Peyer's patch (tissue), 4 donors: ENCODE data around the gene LRP3. TPM values are rescaled to one million over a fixed set of nuclear protein-coding genes. Genes with fewer than 3 reads are reported as not detected.

Source experiments
- DNase-seq, 3 donors: peaks; one replicate each; pipeline ENCODE4 v3.0.0-alpha.2; 2017 to 2019
- H3K27ac ChIP-seq, 4 donors: fragments of 200-600 bp; sonication (generic); one replicate each; pipeline ENCODE4 v1.5.1; 2016 to 2019
- H3K27me3 ChIP-seq, 2 donors: fragments of 200-600 bp; sonication (generic); one replicate each; pipeline ENCODE4 v1.5.1; 2019
- H3K36me3 ChIP-seq, 3 donors: fragments of 200-600 bp; sonication (generic); one replicate each; pipeline ENCODE4 v1.5.1; 2016 to 2019
- H3K4me1 ChIP-seq, 4 donors: fragments of 200-600 bp; sonication (generic); one replicate each; pipeline ENCODE4 v1.5.1; 2016 to 2019
- H3K4me3 ChIP-seq, 4 donors: fragments of 200-600 bp; sonication (generic); 1 replicate in 3 of 4; 2 replicates in 1 of 4; pipeline ENCODE4 v1.5.1; 2016 to 2019; ENCODE audit warnings: mild to moderate bottlenecking in 1 of 4
- H3K9me3 ChIP-seq, 4 donors: fragments of 200-600 bp; sonication (generic); one replicate each; pipeline ENCODE4 v1.5.1; 2016 to 2019; ENCODE audit warnings: mild to moderate bottlenecking in 1 of 4
- CTCF ChIP-seq, 6 experiments: fragments of 450-650 bp in 4 of 6; fragments of 200-600 bp in 2 of 6; sonication (generic) in 1 of 6; IDR thresholded peaks; one replicate each; pipeline ENCODE4 v1.5.1; 2017 to 2019; ENCODE audit warnings: antibody characterized with exemption in 6 of 6, mild to moderate bottlenecking in 3 of 6, moderate library complexity in 1 of 6
- POLR2A ChIP-seq, 2 donors: fragments of 450-650 bp; IDR thresholded peaks; one replicate each; pipeline ENCODE4 v1.5.1; 2017; ENCODE audit warnings: antibody characterized with exemption in 2 of 2, mild to moderate bottlenecking in 2 of 2, moderate library complexity in 2 of 2
- total RNA-seq, 4 donors: library from RNA; depleted of rRNA; stranded (reverse); fragments of >200 nt; gene quantifications; one replicate each; pipeline ENCODE4 v1.1.0, GENCODE V29; 2016

The LRP3 gene
- total RNA-seq, 4 donors from 2014 or later: 6.7 to 25.6 (median 7.8) TPM

- Histone ChIP-seq H3K27me3 (no peaks in the 10 kb centered on the region), H3K4me3 (no peak overlapping the region), H3K9me3 (no peaks in the 10 kb centered on the region), H3K27ac (no peak overlapping the region), H3K4me1 (no peaks in the 10 kb centered on the region), H3K36me3 (no peaks in the 10 kb centered on the region)
- TF ChIP-seq CTCF (IDR thresholded peaks at IDR 0.05) (no peak), POLR2A (IDR thresholded peaks at IDR 0.05) (no peak)
- DNase-seq: no peak
These were observed 22.2 kb downstream of the LRP3 start for GRCh38 chr19:33216198-33216830.

- Histone ChIP-seq H3K9me3 (no peaks in the 10 kb centered on the region), H3K36me3 (no peaks in the 10 kb centered on the region), H3K4me1 (no peaks in the 10 kb centered on the region), H3K27me3 (no peaks in the 10 kb centered on the region), H3K27ac (no peak overlapping the region), H3K4me3 (no peak overlapping the region)
- TF ChIP-seq POLR2A (IDR thresholded peaks at IDR 0.05): no peak
- TF ChIP-seq CTCF (IDR thresholded peaks at IDR 0.05): no peak
- DNase-seq: no peak
These were observed 23.8 kb downstream of the LRP3 start for GRCh38 chr19:33217881-33218280.

GRCh38 chr19:33219261-33219815, 25.2 kb downstream of the LRP3 start:
- DNase-seq: no peak
- H3K27ac ChIP-seq: no peak overlapping the region
- peaks cover 0 to 3% of the 10 kb centered on the region in 2 donors for H3K27me3 ChIP-seq
- no peak overlapping the region for H3K4me3 ChIP-seq
- TF ChIP-seq CTCF (IDR thresholded peaks at IDR 0.05) (no peak), POLR2A (IDR thresholded peaks at IDR 0.05) (no peak)
- H3K9me3 ChIP-seq: no peaks in the 10 kb centered on the region
- H3K36me3 ChIP-seq: no peaks in the 10 kb centered on the region
- no peaks in the 10 kb centered on the region for H3K4me1 ChIP-seq

- no peak overlapping the region for H3K4me3 ChIP-seq
- no peaks in the 10 kb centered on the region for H3K9me3 ChIP-seq
- H3K4me1 ChIP-seq: peaks cover 0 to under 1% (median 0%) of the 10 kb centered on the region in 4 donors
- DNase-seq: no peak
- H3K27me3 ChIP-seq: peaks cover 0 to 10% of the 10 kb centered on the region in 2 donors
- H3K36me3 ChIP-seq: no peaks in the 10 kb centered on the region
- no peak for TF ChIP-seq CTCF (IDR thresholded peaks at IDR 0.05)
- TF ChIP-seq POLR2A (IDR thresholded peaks at IDR 0.05): no peak
- H3K27ac ChIP-seq: no peak overlapping the region
These were observed 26.0 kb downstream of the LRP3 start for GRCh38 chr19:33220115-33220514.

GRCh38 chr19:33220735-33221134, 26.6 kb downstream of the LRP3 start:
- Histone ChIP-seq H3K27ac (no peak overlapping the region), H3K36me3 (no peaks in the 10 kb centered on the region), H3K9me3 (no peaks in the 10 kb centered on the region), H3K4me1 (peaks cover 0 to 6% (median 1%) of the 10 kb centered on the region in 4 donors), H3K27me3 (peaks cover 0 to 16% of the 10 kb centered on the region in 2 donors), H3K4me3 (no peak overlapping the region)
- TF ChIP-seq POLR2A (IDR thresholded peaks at IDR 0.05) (no peak), CTCF (IDR thresholded peaks at IDR 0.05) (no peak)
- no peak for DNase-seq
